ENCODE measurements around the gene TMPRSS11D.

Gene TMPRSS11D

GRCh38 chr4:67879486-67879885 lies 4.3 kb downstream of the TMPRSS11D start:
- no peaks in the 10 kb centered on the region for H3K4me1 Mint-ChIP-seq
- H3K9me3 Mint-ChIP-seq, result peaks cover 2% of the 10 kb centered on the region
- H3K4me3 Mint-ChIP-seq, result no peak overlapping the region
- no peak overlapping the region for H3K27ac Mint-ChIP-seq
- ATAC-seq (ENCODE audit: low read depth) (no peak), DNase-seq (ENCODE audit: low spot score in 2 of 2) (no peak)
- peaks cover 1% of the 10 kb centered on the region for H3K36me3 Mint-ChIP-seq
- peaks cover 12% of the 10 kb centered on the region for H3K27me3 Mint-ChIP-seq

GRCh38 chr4:67877086-67877485 lies 6.7 kb downstream of the TMPRSS11D start:
- ATAC-seq (ENCODE audit: low read depth) (no peak), DNase-seq (ENCODE audit: low spot score in 2 of 2) (no peak)
- Mint-ChIP-seq H3K27me3 (peaks cover 9% of the 10 kb centered on the region), H3K4me1 (no peaks in the 10 kb centered on the region), H3K4me3 (no peak overlapping the region), H3K27ac (no peak overlapping the region), H3K9me3 (peaks cover 2% of the 10 kb centered on the region), H3K36me3 (peaks cover 1% of the 10 kb centered on the region)

- Mint-ChIP-seq H3K36me3 (peaks cover 1% of the 10 kb centered on the region), H3K4me1 (no peaks in the 10 kb centered on the region), H3K27me3 (peaks cover 11% of the 10 kb centered on the region), H3K27ac (no peak overlapping the region), H3K4me3 (no peak overlapping the region), H3K9me3 (peaks cover 2% of the 10 kb centered on the region)
- no peak for DNase-seq (ENCODE audit: low spot score in 2 of 2)
- ATAC-seq (ENCODE audit: low read depth), result no peak
These were observed 8.8 kb downstream of the TMPRSS11D start for GRCh38 chr4:67874986-67875385.

- ATAC-seq (ENCODE audit: low read depth) (no peak), DNase-seq (ENCODE audit: low spot score in 2 of 2) (no peak)
- Mint-ChIP-seq H3K4me3 (no peak overlapping the region), H3K4me1 (no peaks in the 10 kb centered on the region), H3K9me3 (no peaks in the 10 kb centered on the region), H3K27me3 (peaks cover 8% of the 10 kb centered on the region), H3K27ac (no peak overlapping the region), H3K36me3 (no peaks in the 10 kb centered on the region)
These were observed 10.7 kb downstream of the TMPRSS11D start for GRCh38 chr4:67873116-67873515.

GRCh38 chr4:67871867-67872266 lies 11.9 kb downstream of the TMPRSS11D start:
- H3K27me3 Mint-ChIP-seq, result peaks cover 5% of the 10 kb centered on the region
- no peak overlapping the region for H3K4me3 Mint-ChIP-seq
- DNase-seq (ENCODE audit: low spot score in 2 of 2), result no peak
- H3K9me3 Mint-ChIP-seq, result peaks cover 3% of the 10 kb centered on the region
- no peak overlapping the region for H3K27ac Mint-ChIP-seq
- no peaks in the 10 kb centered on the region for H3K4me1 Mint-ChIP-seq
- no peaks in the 10 kb centered on the region for H3K36me3 Mint-ChIP-seq
- ATAC-seq (ENCODE audit: low read depth), result no peak

GRCh38 chr4:67869580-67870190 lies 14.1 kb downstream of the TMPRSS11D start:
- no peak for ATAC-seq (ENCODE audit: low read depth)
- H3K36me3 Mint-ChIP-seq, result no peaks in the 10 kb centered on the region
- peaks cover 3% of the 10 kb centered on the region for H3K27me3 Mint-ChIP-seq
- H3K9me3 Mint-ChIP-seq, result peaks cover 5% of the 10 kb centered on the region
- no peaks in the 10 kb centered on the region for H3K4me1 Mint-ChIP-seq
- DNase-seq (ENCODE audit: low spot score in 2 of 2), result no peak
- no peak overlapping the region for H3K4me3 Mint-ChIP-seq
- H3K27ac Mint-ChIP-seq, result no peak overlapping the region

- ATAC-seq (ENCODE audit: low read depth) (no peak), DNase-seq (ENCODE audit: low spot score in 2 of 2) (no peak)
- H3K4me3 Mint-ChIP-seq, result no peak overlapping the region
- H3K27ac Mint-ChIP-seq, result no peak overlapping the region
- H3K36me3 Mint-ChIP-seq, result no peaks in the 10 kb centered on the region
- H3K4me1 Mint-ChIP-seq, result no peaks in the 10 kb centered on the region
- H3K9me3 Mint-ChIP-seq, result peaks cover 1% of the 10 kb centered on the region
- H3K27me3 Mint-ChIP-seq, result peaks cover 6% of the 10 kb centered on the region
These were observed 22.3 kb downstream of the TMPRSS11D start for GRCh38 chr4:67861513-67861912.

GRCh38 chr4:67853336-67853735 lies 30.5 kb downstream of the TMPRSS11D start:
- Mint-ChIP-seq H3K27me3 (peaks cover 8% of the 10 kb centered on the region), H3K27ac (no peak overlapping the region), H3K4me1 (no peaks in the 10 kb centered on the region), H3K9me3 (peaks cover 1% of the 10 kb centered on the region), H3K4me3 (no peak overlapping the region), H3K36me3 (no peaks in the 10 kb centered on the region)
- DNase-seq (ENCODE audit: low spot score in 2 of 2) (no peak), ATAC-seq (ENCODE audit: low read depth) (no peak)

- no peaks in the 10 kb centered on the region for H3K4me1 Mint-ChIP-seq
- no peaks in the 10 kb centered on the region for H3K27me3 Mint-ChIP-seq
- H3K9me3 Mint-ChIP-seq, result peaks cover 2% of the 10 kb centered on the region
- ATAC-seq (ENCODE audit: low read depth) (no peak), DNase-seq (ENCODE audit: low spot score in 2 of 2) (no peak)
- H3K27ac Mint-ChIP-seq, result no peak overlapping the region
- H3K4me3 Mint-ChIP-seq, result no peak overlapping the region
- peaks cover 2% of the 10 kb centered on the region for H3K36me3 Mint-ChIP-seq
These were observed 62.9 kb downstream of the TMPRSS11D start for GRCh38 chr4:67820903-67821302.

GRCh38 chr4:67810011-67810410 lies 73.8 kb downstream of the TMPRSS11D start:
- peaks cover 7% of the 10 kb centered on the region for H3K36me3 Mint-ChIP-seq
- H3K27me3 Mint-ChIP-seq, result peaks cover 2% of the 10 kb centered on the region
- H3K27ac Mint-ChIP-seq, result no peak overlapping the region
- H3K9me3 Mint-ChIP-seq, result peaks cover 26% of the 10 kb centered on the region
- H3K4me1 Mint-ChIP-seq, result no peaks in the 10 kb centered on the region
- ATAC-seq (ENCODE audit: low read depth), result no peak
- no peak overlapping the region for H3K4me3 Mint-ChIP-seq
- no peak for DNase-seq (ENCODE audit: low spot score in 2 of 2)

- ATAC-seq (ENCODE audit: low read depth) (no peak), DNase-seq (ENCODE audit: low spot score in 2 of 2) (no peak)
- Mint-ChIP-seq H3K27ac (no peak overlapping the region), H3K27me3 (peaks cover 2% of the 10 kb centered on the region), H3K4me1 (no peaks in the 10 kb centered on the region), H3K9me3 (peaks cover 22% of the 10 kb centered on the region), H3K36me3 (peaks cover 7% of the 10 kb centered on the region), H3K4me3 (no peak overlapping the region)
These were observed 74.3 kb downstream of the TMPRSS11D start for GRCh38 chr4:67809502-67809901.

GRCh38 chr4:67796810-67797209 lies 87.0 kb downstream of the TMPRSS11D start:
- peaks cover 7% of the 10 kb centered on the region for H3K36me3 Mint-ChIP-seq
- H3K27ac Mint-ChIP-seq, result no peak overlapping the region
- no peaks in the 10 kb centered on the region for H3K27me3 Mint-ChIP-seq
- no peak for DNase-seq (ENCODE audit: low spot score in 2 of 2)
- no peaks in the 10 kb centered on the region for H3K4me1 Mint-ChIP-seq
- no peak overlapping the region for H3K4me3 Mint-ChIP-seq
- no peak for ATAC-seq (ENCODE audit: low read depth)
- peaks cover under 1% of the 10 kb centered on the region for H3K9me3 Mint-ChIP-seq

GRCh38 chr4:67790721-67791120 lies 93.1 kb downstream of the TMPRSS11D start:
- Mint-ChIP-seq H3K27me3 (no peaks in the 10 kb centered on the region), H3K36me3 (peaks cover 6% of the 10 kb centered on the region), H3K4me1 (no peaks in the 10 kb centered on the region), H3K9me3 (peaks cover 3% of the 10 kb centered on the region), H3K27ac (no peak overlapping the region), H3K4me3 (no peak overlapping the region)
- ATAC-seq (ENCODE audit: low read depth) (no peak), DNase-seq (ENCODE audit: low spot score in 2 of 2) (no peak)

- peaks cover 3% of the 10 kb centered on the region for H3K9me3 Mint-ChIP-seq
- no peaks in the 10 kb centered on the region for H3K27me3 Mint-ChIP-seq
- H3K4me3 Mint-ChIP-seq, result no peak overlapping the region
- no peak for DNase-seq (ENCODE audit: low spot score in 2 of 2)
- peaks cover 4% of the 10 kb centered on the region for H3K36me3 Mint-ChIP-seq
- H3K4me1 Mint-ChIP-seq, result no peaks in the 10 kb centered on the region
- no peak for ATAC-seq (ENCODE audit: low read depth)
- no peak overlapping the region for H3K27ac Mint-ChIP-seq
These were observed 96.5 kb downstream of the TMPRSS11D start for GRCh38 chr4:67787311-67787710.

- no peak overlapping the region for H3K27ac Mint-ChIP-seq
- no peaks in the 10 kb centered on the region for H3K9me3 Mint-ChIP-seq
- H3K4me1 Mint-ChIP-seq, result no peaks in the 10 kb centered on the region
- no peak overlapping the region for H3K4me3 Mint-ChIP-seq
- no peaks in the 10 kb centered on the region for H3K27me3 Mint-ChIP-seq
- no peak for ATAC-seq (ENCODE audit: low read depth)
- no peaks in the 10 kb centered on the region for H3K36me3 Mint-ChIP-seq
- no peak for DNase-seq (ENCODE audit: low spot score in 2 of 2)
These were observed 98.3 kb downstream of the TMPRSS11D start for GRCh38 chr4:67785528-67785927.
